Glutamatergic neuron (in vitro differentiated cells): ENCODE results near the gene LDLR. TPM values are rescaled to one million over a fixed set of nuclear protein-coding genes. Genes with fewer than 3 reads are reported as not detected.

Source experiments
- DNase-seq: peaks from one replicate; pipeline ENCODE4 v3.0.0; 2022
- H3K27ac Mint-ChIP-seq: one replicate; pipeline ENCODE4 v1.8.0; 2020; ENCODE audit warnings: mild to moderate bottlenecking, mixed read lengths, inconsistent platforms; ENCODE audit not compliant: unreplicated experiment
- H3K27me3 Mint-ChIP-seq: one replicate; pipeline ENCODE4 v1.8.0; 2020; ENCODE audit warnings: mild to moderate bottlenecking, moderate library complexity, mixed read lengths, inconsistent platforms; ENCODE audit not compliant: unreplicated experiment
- H3K36me3 Mint-ChIP-seq: one replicate; pipeline ENCODE4 v1.8.0; 2020; ENCODE audit warnings: mild to moderate bottlenecking, mixed read lengths, inconsistent platforms; ENCODE audit not compliant: unreplicated experiment
- H3K4me1 Mint-ChIP-seq: one replicate; pipeline ENCODE4 v1.8.0; 2020; ENCODE audit warnings: mild to moderate bottlenecking, low read depth, mixed read lengths, inconsistent platforms; ENCODE audit not compliant: unreplicated experiment
- H3K4me3 Mint-ChIP-seq: one replicate; pipeline ENCODE4 v1.8.0; 2020; ENCODE audit warnings: mild to moderate bottlenecking, mixed read lengths, inconsistent platforms; ENCODE audit not compliant: unreplicated experiment
- H3K9me3 Mint-ChIP-seq: one replicate; pipeline ENCODE4 v1.8.0; 2020; ENCODE audit warnings: mild to moderate bottlenecking, moderate library complexity, mixed read lengths, inconsistent platforms; ENCODE audit not compliant: unreplicated experiment
- CTCF ChIP-seq: fragments of 200-600 bp; sonication (generic); IDR thresholded peaks from one replicate; pipeline ENCODE4 v1.5.0; 2021; ENCODE audit not compliant: partially characterized antibody, unreplicated experiment
- total RNA-seq: library from RNA; stranded (reverse); fragmentation: NEBNext Ultra II Directional; extraction: Animal tissue kit (Norgen Biotek cat#: 25700); gene quantifications from one replicate; pipeline ENCODE4 v1.2.1, GENCODE V29; 2021; ENCODE audit not compliant: unreplicated experiment

Gene LDLR
- total RNA-seq, 1 donor from 2014 or later, result 147 TPM

GRCh38 chr19:11172576-11172975 is 83.3 kb downstream of the LDLR start:
- H3K4me3 Mint-ChIP-seq, result no peak overlapping the region
- no peak for DNase-seq
- no peak for TF ChIP-seq CTCF
- no peaks in the 10 kb centered on the region for H3K36me3 Mint-ChIP-seq
- H3K4me1 Mint-ChIP-seq, result no peaks in the 10 kb centered on the region
- H3K27ac Mint-ChIP-seq, result no peak overlapping the region
- H3K9me3 Mint-ChIP-seq, result peaks cover 1% of the 10 kb centered on the region
- peaks cover 2% of the 10 kb centered on the region for H3K27me3 Mint-ChIP-seq

GRCh38 chr19:11173516-11174155 is 84.4 kb downstream of the LDLR start:
- Mint-ChIP-seq H3K9me3 (peaks cover 1% of the 10 kb centered on the region), H3K27ac (no peak overlapping the region), H3K36me3 (no peaks in the 10 kb centered on the region), H3K4me1 (no peaks in the 10 kb centered on the region), H3K4me3 (no peak overlapping the region), H3K27me3 (peaks cover 2% of the 10 kb centered on the region)
- no peak for TF ChIP-seq CTCF
- no peak for DNase-seq

- H3K27ac Mint-ChIP-seq, result no peak overlapping the region
- no peaks in the 10 kb centered on the region for H3K36me3 Mint-ChIP-seq
- H3K9me3 Mint-ChIP-seq, result peaks cover 1% of the 10 kb centered on the region
Observed at GRCh38 chr19:11174336-11174735, 85.1 kb downstream of the LDLR start.

GRCh38 chr19:11175920-11176319 is 86.7 kb downstream of the LDLR start:
- H3K27me3 Mint-ChIP-seq, result peaks cover 2% of the 10 kb centered on the region
- no peak for DNase-seq
- no peaks in the 10 kb centered on the region for H3K36me3 Mint-ChIP-seq
- no peak overlapping the region for H3K27ac Mint-ChIP-seq
- H3K4me1 Mint-ChIP-seq, result no peaks in the 10 kb centered on the region
- H3K4me3 Mint-ChIP-seq, result no peak overlapping the region
- no peak for TF ChIP-seq CTCF
- peaks cover 1% of the 10 kb centered on the region for H3K9me3 Mint-ChIP-seq

More at GRCh38 chr19:11174336-11174735, 85.1 kb downstream of the LDLR start:
- H3K4me3 Mint-ChIP-seq, result no peak overlapping the region
- TF ChIP-seq CTCF, result no peak
- no peaks in the 10 kb centered on the region for H3K4me1 Mint-ChIP-seq
- peaks cover 2% of the 10 kb centered on the region for H3K27me3 Mint-ChIP-seq
- no peak for DNase-seq

GRCh38 chr19:11176466-11177193 is 87.4 kb downstream of the LDLR start:
- TF ChIP-seq CTCF, result no peak
- Mint-ChIP-seq H3K27ac (no peak overlapping the region), H3K9me3 (peaks cover 1% of the 10 kb centered on the region), H3K4me3 (no peak overlapping the region), H3K4me1 (no peaks in the 10 kb centered on the region), H3K27me3 (peaks cover 3% of the 10 kb centered on the region), H3K36me3 (no peaks in the 10 kb centered on the region)
- no peak for DNase-seq
